Muscle of back (tissue), 13 donors: ENCODE results near the gene ORAI1. TPM values are rescaled to one million over a fixed set of nuclear protein-coding genes. Genes with fewer than 3 reads are reported as not detected.
"Not testable (repeated sequence)": the region's sequence is repeated elsewhere in the genome, so short reads cannot be mapped to it uniquely, and the experiment has no call there.

ENCODE experiments used
- DNase-seq, 3 donors: peaks; one replicate each; pipeline versions ENCODE4 v3.0.0 to v3.0.0-alpha.2; 2013
- long read RNA-seq, 9 donors: transcript quantifications; one replicate each; lab custom pipeline, GENCODE V29; 2026
- polyA plus RNA-seq, 10 donors: library from polyadenylated mRNA; unstranded; fragments of 120-200 nt; gene quantifications; one replicate each; pipeline ENCODE4 v1.2.1, GENCODE V29; 2013; ENCODE audit not compliant: insufficient read length in 10 of 10

Gene ORAI1
- polyA plus RNA-seq: 10 to 100 TPM; 23.8 to 42.1 (median 35.7) TPM
- long read RNA-seq, donor 1, transcript ORAI1-203 (2 exons, 2,138 nt): major isoform, 22 of 22 reads
- long read RNA-seq, donor 1, partial matches to known transcripts: 0 of 22 reads
- long read RNA-seq, donor 1, other reads (novel, unspliced or antisense): 0 of 22 reads
- long read RNA-seq, donor 2, transcript ORAI1-203 (2 exons, 2,138 nt): major isoform, 26 of 26 reads
- long read RNA-seq, donor 2, partial matches to known transcripts: 0 of 26 reads
- long read RNA-seq, donor 2, other reads (novel, unspliced or antisense): 0 of 26 reads
- long read RNA-seq, donor 3: 0 reads
- long read RNA-seq, donor 4, transcript ORAI1-203 (2 exons, 2,138 nt): major isoform, 20 of 34 reads
- long read RNA-seq, donor 4, partial matches to known transcripts: 14 of 34 reads
- long read RNA-seq, donor 4, other reads (novel, unspliced or antisense): 0 of 34 reads
- long read RNA-seq, donor 5, transcript ORAI1-203 (2 exons, 2,138 nt): major isoform, 23 of 49 reads
- long read RNA-seq, donor 5, partial matches to known transcripts: 26 of 49 reads
- long read RNA-seq, donor 5, other reads (novel, unspliced or antisense): 0 of 49 reads
- long read RNA-seq, donor 6, transcript ORAI1-203 (2 exons, 2,138 nt): major isoform, 27 of 38 reads
- long read RNA-seq, donor 6, partial matches to known transcripts: 11 of 38 reads
- long read RNA-seq, donor 6, other reads (novel, unspliced or antisense): 0 of 38 reads
- long read RNA-seq, donor 7, transcript ORAI1-203 (2 exons, 2,138 nt): major isoform, 17 of 29 reads
- long read RNA-seq, donor 7, partial matches to known transcripts: 11 of 29 reads
- long read RNA-seq, donor 7, other reads (novel, unspliced or antisense): 0 of 29 reads
- long read RNA-seq, donor 8, transcript ORAI1-203 (2 exons, 2,138 nt): major isoform, 8 of 8 reads
- long read RNA-seq, donor 8, partial matches to known transcripts: 0 of 8 reads
- long read RNA-seq, donor 8, other reads (novel, unspliced or antisense): 0 of 8 reads
- long read RNA-seq, donor 9, transcript ORAI1-203 (2 exons, 2,138 nt): major isoform, 5 of 5 reads
- long read RNA-seq, donor 9, partial matches to known transcripts: 0 of 5 reads
- long read RNA-seq, donor 9, other reads (novel, unspliced or antisense): 0 of 5 reads

DNA sequence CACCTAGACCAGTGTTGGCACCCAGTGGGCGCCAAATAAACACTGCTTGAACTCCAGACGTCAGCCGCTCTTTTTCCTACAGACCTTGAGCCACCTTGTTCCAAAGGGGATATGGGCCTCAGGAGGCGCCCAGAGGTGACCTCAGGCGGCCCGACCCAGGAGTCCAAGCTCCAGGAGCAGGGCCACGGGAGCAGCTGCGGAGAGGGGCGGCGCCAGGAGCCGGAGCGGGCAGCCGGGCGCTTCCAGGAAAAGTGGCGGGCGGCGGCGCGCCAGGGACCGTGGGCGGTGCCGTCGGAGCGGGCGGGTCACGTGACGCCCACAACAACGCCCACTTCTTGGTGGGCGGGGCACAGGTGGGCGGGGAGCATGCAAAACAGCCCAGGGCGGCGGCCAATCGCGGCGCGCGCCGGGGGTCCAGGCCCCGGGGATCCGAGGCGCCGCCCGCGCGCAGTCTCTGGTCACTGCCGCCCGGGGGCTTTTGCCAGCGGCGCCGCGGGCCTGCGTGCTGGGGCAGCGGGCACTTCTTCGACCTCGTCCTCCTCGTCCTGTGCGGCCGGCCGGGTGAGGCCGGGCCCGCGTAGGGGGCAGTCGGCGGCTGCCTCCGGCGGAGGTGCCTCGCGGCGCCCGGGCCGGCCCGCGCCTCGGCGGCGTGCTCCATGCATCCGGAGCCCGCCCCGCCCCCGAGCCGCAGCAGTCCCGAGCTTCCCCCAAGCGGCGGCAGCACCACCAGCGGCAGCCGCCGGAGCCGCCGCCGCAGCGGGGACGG is at the start of gene ORAI1:
TSS of gene ORAI1 (plus strand) at position 444 of the 766 bp plus-strand sequence.
- DNase-seq: peak; percentile 97 to 98 (median 98)

DNA sequence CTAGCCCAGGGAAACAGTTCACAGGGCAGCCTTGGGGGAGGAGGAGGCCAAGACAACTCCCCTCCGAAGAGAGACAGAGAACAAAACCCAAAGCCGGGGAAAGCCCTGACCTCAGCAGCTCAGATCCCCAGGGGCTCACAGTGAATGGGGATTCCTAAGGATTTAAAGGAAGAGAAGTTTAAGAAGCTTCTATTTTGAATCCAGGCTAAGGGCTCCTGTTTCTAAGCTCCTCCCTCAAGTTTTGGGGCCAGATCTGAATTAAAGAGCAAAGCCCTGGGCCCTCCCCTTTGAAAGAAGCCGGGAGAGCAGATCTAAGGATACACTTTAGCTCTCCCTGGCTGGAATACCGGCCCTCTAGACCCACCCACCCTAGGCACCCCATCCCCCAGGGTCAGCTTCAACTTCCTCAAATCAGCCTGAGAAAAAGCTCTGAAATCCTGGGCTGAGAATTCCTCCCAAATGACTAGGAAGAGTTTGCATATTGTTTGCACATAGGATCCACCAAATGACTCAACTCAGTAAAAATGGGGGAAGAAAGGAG is 49.4 kb upstream of the ORAI1 start:
- DNase-seq: peak in 2 of 3 donors; percentile 73 to 94

DNA sequence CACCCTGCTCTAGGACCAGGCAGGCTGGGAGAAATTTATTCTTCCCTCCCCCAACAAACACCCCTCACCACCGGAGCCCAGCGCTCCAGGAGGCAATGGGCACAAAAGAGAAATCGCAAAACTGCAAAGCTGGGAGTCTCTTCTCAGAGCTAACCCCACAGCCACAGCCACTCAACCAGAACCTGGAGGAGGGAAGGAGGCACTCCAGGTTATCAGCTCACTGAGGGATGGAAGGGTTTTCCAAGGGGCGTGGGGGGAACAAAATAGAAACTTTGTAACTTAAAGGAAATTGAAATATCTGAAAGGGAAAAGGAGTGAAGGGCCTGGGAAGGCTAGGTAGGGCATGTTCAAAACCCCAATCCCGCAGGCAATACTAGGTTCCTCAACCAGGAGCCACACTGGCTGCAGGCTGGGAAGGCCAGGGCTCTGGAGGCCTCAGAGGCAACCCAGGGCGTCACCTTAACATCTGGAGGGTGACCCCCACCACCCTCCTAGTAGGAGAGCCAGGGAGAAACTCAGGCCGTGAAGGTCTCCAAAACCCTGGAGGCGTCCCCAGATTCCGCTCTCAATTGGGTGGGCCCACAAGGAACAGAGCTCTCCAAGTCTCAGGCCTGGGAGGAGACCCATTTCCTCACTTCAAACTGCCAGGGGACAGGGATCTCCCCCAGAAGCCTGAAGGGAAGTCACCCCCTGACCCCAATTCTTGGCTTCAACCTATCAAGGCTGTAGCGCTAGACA is 48.7 kb upstream of the ORAI1 start:
- DNase-seq: peak in 1 of 3 donors; percentile 19

DNA sequence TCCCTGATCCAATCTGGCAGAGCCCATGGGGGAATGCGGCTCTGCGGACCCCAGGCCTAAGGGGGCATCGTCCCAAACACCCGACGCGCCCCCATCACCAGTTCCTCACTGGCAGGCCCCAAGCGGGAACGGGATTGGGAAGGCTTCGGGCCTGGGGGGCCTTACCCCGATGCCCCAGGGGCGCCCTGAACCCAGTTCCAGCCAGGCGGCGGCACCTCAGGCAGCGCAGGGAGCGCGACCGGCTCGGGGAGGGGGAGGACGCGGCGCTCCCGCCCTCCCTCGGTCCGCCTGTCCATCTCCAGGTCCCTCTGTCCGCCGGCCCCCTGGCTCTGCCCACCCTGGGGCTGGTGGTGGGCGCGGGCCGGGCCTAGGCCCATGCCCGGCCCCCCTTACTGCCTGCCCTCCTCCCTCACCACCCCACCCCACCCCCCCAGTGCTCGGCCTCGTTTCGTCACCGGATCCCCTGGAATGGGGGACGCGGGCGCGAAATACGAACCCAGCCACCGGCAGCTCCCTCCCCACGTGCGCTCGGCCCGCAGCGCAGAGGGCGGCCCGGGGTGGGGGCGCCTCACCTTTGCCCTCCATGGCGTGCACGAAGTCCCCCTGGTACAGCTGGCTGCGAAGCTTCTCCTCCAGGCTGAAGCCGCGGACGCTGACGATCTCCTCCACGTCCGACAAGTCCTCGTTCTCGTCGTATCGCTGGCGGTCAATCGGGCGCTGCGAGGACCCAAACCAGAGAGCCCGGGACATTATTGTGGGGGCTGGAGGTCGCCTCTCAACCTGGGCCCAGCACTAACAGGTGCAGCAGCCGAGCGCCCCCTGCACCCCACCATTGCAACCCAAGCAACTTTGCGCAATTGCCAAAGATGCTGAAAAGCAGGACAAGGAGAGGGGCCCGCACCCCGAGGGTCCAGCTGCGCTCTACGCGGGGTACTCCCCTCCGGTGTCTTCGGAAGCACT is 47.8 kb upstream of the ORAI1 start:
- DNase-seq: peak in 2 of 3 donors; percentile 38 to 77

DNA sequence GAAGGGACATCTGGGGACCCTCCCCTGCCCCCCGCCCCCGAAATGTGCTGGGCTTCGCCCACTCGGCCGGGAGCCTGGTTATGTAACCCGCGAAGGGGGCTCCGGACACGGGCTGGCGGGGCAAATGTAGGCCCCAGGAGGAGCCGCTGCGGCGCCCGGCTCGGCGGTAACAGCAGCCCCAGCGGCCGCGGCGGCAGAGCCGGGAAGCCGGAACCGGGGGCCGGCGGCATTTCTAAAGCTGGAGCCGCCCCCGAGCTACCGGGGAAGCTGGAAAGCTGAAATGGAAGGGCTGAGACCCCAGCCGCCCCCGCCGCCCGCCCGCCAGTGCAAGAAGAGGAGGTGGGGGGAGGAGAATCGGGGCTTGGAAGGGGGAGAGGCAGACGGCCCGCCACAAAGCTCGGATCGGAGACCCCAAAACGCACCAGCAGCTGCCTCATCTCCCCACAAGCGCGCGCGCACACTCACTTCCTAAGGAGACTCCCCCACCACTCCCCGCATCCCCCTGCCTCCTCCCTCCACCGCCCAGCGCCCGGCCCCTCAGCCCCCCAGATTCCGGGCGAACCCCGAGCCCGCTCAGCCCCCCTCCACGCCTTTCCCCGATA is 47.0 kb upstream of the ORAI1 start:
- DNase-seq: peak in 2 of 3 donors; percentile 17 to 70

DNA sequence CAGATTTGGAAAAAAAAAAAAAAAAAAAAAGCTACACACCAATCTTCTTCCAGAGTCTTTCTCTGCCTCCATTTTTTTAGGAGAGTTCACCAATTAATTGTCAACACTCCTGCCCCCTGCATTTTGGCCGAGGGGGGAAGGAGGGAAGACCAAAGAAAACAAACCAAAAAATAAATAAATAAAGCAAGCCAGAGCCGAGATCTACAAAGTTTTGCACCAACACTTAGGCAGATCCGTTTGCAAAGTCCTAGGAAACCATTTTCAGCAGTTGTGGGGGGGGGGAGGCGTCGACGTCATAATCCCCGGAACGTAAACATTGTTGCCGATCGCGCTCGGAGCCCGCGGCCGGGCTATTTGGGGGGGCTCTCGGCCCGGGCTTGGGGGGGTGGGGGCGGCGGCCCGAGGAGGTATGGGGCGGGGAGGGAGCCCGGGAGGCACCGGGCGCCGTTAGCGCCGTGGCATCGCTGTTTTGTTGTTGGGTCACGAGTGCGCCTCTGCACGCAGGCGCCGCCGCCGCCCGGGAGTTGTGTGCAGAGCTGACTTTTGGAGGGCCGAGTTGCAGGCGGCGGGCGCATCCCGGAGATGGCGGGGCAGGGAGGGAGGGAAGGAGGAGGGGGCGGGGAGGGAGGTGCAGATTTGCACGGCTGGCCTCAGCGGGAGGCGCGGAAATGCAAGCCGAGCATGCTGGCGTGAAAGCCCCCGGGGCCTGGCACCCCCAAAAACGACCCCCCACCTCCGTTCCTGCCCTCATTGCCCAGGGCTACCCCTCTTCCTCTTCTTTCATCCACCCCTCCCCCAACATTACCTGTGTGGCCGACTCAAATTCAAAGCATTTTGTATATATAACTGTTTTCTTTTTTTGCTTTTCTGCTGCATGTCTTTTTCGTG is 46.1 kb upstream of the ORAI1 start:
- peak; percentile 73 to 89 (median 81) for DNase-seq

DNA sequence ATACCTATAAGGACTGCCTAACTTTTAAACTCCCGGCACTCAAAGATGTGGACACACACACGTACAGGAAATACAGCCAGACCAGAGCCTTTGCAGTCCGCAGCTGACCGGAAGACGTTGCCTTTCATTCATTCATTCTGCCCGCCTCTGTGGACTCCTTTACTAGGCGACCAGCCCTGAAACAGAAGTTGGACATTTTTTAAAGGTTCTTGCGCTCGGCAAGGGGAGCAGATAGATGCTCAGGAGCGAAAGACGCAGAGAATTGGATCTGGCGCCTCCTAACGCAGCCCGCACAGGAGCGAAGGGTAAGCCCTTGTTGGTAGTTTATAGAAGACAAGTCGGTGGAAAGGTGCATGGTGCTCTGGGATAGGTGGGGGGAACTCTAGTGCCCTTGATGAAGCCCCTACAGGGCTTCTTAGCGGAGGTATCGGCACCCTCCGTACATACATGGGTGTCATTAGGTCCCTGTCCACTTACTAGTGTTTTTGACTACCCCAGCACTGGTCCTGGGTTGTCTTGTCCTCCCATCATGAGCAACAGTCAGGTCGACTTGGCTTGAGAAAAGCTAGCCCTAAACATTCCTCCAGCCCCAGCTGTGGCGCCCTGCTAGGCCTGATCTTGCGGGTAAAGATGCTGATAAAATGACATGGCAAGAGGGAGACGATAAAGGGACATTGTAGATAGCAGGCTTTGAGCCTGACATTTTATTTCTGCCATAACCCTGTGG is 45.2 kb upstream of the ORAI1 start, which contains the start of gene KDM2B:
TSS of gene KDM2B (minus strand) at position 65 of the 727 bp plus-strand sequence. CDS start 112 bp downstream, outside the sequence.
- peak in 2 of 3 donors; percentile 35 to 83 for DNase-seq

DNA sequence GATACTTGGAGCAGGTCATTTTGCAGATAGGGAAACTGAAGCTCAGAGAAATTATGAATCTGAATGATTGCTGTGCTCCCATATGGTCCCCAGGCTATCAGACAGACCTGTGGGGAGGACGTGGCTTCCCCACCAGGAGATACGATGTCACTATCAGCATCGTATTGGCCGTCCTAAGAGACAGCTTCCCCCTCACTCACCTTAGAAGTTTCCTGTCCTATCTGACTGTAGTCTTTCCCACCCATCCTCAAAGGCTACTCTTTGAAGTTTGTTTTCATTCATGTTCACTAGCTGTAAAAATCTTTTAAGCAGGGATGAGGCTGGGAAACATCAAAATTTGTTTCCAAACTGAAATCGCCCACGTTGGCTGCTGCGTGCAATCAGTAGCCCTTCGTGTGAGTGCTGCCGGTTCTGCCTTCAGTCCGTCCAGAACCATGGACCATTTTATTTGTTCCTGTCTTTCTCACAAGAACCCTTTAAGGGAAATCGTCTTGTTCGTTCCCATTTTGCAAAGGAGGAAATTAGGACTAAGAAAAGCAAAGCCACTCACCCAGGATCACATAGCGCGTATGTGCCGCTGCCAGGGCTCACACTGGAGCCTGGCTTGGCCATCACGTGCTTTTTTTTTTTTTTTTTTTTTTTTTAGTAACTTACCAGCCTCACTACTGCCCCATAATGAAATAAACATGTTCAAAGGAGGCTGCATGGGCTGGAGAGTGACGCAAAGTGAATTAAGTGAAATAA is 44.5 kb upstream of the ORAI1 start:
- peak in 2 of 3 donors; percentile 25 to 62 for DNase-seq

DNA sequence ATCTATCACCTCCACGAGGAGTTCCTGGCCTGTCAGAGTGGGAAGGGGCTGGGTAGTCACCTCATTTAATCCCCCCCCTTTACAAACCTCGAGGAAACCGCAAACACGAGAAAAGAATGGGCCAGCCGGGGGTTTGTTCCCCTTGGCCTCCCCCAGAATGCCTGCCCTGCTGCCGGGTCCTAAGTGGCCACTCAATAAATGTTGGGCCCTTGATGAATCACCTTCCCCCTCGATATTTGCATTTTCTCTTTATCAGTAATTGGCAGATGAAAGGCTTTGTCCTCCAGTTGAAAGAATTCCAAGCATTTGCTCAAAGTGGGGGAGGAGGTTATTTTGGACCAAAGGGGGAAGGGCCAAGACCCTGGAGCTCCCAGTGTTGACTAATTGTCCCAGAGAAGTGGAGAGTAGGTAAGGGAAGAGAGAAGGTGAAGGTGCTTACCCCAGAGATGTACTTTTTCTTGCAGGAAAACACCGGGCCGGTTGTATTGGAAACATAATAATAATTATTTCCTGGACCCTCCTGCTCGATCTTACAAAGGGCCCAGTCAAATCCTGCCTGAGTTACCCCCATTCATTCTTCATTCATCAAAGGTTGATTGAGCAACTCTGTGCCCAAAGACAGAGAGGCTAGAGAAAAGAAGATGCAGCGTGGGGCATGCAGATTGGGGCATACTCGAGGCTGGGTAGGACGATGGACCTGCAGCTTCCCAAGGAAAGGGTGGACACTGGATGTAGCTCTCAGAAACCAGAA is 43.6 kb upstream of the ORAI1 start:
- peak in 1 of 3 donors; percentile 20 for DNase-seq

DNA sequence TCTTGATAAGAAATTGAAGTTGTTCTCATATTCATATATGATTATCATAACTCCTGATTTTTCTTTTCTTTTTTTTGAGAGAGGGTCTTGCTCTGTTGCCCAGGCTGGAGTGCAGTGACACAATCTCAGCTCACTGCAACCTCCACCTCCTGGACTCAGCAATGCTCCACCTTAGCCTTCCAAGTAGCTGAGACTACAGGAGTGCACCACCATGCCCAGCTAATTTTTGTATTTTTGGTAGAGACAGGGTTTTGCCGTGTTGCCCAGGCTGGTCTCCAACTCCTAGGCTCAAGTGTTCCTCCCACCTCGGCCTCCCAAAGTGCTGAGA is 43.0 kb upstream of the ORAI1 start:
- not testable (repeated sequence) for DNase-seq

DNA sequence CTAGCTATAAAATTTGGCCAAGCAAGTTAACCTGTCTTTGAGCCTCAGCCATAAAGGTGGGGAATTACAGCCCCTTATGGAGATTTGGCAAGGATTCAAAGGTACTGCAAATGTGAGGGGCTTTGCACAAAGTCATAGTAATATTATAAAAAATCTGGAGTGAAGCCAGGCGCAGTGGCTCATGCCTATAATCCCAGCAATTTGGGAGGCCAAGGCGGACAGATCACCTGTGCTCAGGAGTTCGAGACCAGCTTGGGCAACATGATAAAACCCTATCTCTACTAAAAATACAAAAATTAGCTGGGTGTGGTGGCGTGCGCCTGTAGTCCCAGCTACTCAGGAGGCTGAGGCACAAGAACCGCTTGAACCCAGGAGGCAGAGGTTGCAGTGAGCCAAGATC is 41.4 kb upstream of the ORAI1 start:
- not testable (repeated sequence) for DNase-seq

DNA sequence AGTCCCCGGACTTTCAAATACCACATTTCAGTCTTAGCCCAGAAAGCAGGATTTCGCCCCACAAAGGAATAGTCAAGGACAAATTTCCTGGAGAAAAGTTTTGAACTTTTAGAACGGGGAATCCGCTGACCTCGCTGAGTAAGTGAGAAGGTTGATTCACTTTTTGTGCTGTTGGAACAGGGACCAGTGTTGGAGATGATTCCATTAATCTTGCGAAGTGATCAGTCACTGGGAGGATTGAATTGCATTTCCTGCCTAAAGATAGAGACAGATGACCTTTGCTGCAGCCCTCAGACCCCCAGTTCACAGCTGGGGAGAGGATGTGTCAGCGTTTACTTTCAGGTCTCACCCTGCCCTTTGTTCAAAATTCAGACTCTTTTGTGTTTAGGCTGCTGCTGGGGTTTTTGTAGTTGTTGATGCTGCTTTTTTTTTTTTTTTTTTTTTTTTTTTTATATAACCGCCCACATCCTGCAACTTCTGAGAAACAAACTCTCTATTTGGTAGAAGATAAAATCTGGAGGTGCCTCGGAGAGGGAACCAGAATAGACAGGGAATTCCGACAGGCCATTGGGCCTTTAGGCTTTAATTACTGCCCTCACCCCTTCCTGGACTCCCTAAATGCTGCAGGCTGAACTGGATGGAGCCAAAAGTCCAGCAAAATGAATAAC is 35.7 kb upstream of the ORAI1 start:
- no peak for DNase-seq

DNA sequence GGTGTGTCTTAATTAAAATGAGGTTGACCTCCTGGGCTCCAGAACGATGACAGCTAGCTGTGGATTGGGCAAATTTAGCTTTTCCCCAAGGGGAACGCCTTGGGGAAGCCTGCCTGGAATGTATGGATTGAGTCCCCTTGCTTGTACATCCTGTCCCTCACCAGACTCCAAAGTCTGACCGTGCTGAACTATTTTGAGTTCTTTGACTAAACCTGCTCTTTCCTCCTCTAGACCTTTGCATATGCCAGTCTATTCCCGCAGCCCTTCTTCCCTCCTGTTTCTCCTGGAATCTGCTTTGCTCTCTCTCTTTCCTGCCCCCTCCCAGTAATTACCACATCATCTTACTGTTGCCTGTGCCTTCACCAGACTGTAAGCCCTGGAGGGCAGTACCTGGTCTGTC is 34.0 kb upstream of the ORAI1 start:
- DNase-seq: no peak

DNA sequence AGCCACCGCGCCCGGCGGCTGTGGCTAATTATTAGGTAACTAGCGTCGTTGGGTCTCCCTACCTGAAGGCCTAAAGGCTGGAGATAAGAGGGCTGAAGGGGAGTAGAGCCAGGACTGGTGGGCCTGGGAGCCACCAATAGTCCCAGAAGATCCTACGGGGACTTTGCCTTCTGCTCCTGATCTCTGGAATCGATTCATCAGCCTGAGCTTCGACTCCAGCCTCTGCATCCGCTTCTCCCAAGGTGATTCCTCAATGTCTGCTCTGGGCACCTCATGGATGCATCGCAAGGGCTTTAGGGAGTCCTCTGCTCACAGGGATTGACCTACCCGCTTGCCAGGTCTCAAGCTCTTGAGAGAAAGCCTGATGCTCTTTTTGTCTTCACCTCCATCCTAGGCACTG is 30.8 kb upstream of the ORAI1 start:
- DNase-seq: no peak

DNA sequence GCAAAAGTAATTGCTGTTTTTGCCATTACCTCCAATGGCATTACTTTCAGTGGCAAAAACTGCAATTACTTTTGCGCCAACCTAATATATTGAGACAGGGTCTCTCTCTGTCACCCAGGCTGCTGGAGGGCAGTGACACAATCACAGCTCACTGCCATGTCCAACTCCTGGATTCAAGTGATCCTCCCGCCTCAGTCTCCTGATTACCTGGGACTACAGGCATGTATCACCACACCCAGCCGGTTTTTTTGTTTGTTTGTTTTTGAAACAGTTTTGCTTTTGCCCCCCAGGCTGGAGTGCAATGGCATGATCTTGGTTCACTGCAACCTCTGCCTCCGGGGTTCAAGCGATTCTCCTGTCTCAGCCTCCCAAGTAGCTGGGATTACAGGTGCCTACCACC is 29.8 kb upstream of the ORAI1 start:
- no peak for DNase-seq
